ENCODE measurements around the gene RAB7A. TPM values are rescaled to one million over a fixed set of nuclear protein-coding genes. Genes with fewer than 3 reads are reported as not detected.
A peak's percentile ranks its signal among the peaks of the same experiment; 100 is the strongest.

RAB7A gene
- total RNA-seq, 1 experiment from 2014 or later, result 233 TPM

DNA sequence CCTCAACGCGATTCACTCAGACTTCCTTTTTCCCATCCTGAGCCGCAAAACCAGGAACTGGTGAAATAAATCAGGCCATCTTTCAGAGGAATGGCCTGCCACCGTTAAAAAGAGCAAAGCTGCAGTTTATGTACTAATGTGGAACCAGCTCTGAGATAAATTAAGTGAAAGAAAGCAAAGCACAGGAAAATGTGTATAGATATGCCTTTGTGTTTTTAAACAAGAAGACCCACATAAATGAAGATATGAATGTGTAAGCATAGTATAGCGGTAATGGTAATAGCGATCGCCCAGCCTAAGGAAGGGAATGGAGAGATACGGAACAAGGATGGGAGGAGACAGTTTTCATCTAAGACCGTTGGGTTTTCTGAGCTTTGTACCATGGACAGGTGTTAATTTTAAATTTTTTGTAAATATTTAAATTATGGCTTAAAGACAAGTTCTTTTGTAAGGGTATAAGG lies 44.6 kb upstream of the RAB7A start:
- H2AFZ ChIP-seq (ENCODE audit: low read depth, low read length, poor library complexity, severe bottlenecking), result no peak overlapping the region
- H3K9me3 ChIP-seq (ENCODE audit: control insufficient read depth in 1 of 2, insufficient read depth in 1 of 2, low read depth in 1 of 2, low read length in 2 of 2), result no peaks in the 10 kb centered on the region
- BruUV-seq (replicated peaks), result no TSS peak
- DNase-seq (ENCODE audit: low read depth, low spot score) (no peak), ATAC-seq (no peak)
- peaks cover 13 to 33% of the 10 kb centered on the region in 2 experiments; a peak in 3 of 4 replicates for H3K4me1 ChIP-seq (ENCODE audit: control insufficient read depth in 1 of 2, insufficient read depth in 2 of 2, low read length in 2 of 2)
- H3K4me2 ChIP-seq (ENCODE audit: low read length), result peak overlapping the region; percentile 81
- no peaks in the 10 kb centered on the region for H4K20me1 ChIP-seq (ENCODE audit: insufficient read depth)
- H3K9ac ChIP-seq (ENCODE audit: low read length), result peak overlapping the region; percentile 76
- no peaks in the 10 kb centered on the region for H3K9me2 ChIP-seq (ENCODE audit: insufficient read depth)
- POLR2A ChIA-PET, result interaction anchor here (1.1 kb wide), 1 partner anchor 10 kb away, joined by 3 read pairs; no protein-coding TSS in a partner anchor
- intact Hi-C loops (cut with micrococcal nuclease), result loop anchor here (2.0 to 5.0 kb wide), 3 partner anchors 31 to 105 kb away; partner anchors contain the start of genes RAB7A and RPN1
- TF ChIP-seq SRF (IDR thresholded peaks at IDR 0.05; ENCODE audit: low read depth) (no peak), SIN3A (IDR thresholded peaks at IDR 0.05; ENCODE audit: low read depth) (no peak), TCF7L2 (IDR thresholded peaks at IDR 0.05; ENCODE audit: borderline replicate concordance, extremely low read depth, insufficient read depth, insufficient read length) (no peak), POLR2A (IDR thresholded peaks at IDR 0.05; ENCODE audit: borderline replicate concordance, extremely low read depth, insufficient read depth, insufficient read length) (no peak)
- TF ChIP-seq, protein P1, sequence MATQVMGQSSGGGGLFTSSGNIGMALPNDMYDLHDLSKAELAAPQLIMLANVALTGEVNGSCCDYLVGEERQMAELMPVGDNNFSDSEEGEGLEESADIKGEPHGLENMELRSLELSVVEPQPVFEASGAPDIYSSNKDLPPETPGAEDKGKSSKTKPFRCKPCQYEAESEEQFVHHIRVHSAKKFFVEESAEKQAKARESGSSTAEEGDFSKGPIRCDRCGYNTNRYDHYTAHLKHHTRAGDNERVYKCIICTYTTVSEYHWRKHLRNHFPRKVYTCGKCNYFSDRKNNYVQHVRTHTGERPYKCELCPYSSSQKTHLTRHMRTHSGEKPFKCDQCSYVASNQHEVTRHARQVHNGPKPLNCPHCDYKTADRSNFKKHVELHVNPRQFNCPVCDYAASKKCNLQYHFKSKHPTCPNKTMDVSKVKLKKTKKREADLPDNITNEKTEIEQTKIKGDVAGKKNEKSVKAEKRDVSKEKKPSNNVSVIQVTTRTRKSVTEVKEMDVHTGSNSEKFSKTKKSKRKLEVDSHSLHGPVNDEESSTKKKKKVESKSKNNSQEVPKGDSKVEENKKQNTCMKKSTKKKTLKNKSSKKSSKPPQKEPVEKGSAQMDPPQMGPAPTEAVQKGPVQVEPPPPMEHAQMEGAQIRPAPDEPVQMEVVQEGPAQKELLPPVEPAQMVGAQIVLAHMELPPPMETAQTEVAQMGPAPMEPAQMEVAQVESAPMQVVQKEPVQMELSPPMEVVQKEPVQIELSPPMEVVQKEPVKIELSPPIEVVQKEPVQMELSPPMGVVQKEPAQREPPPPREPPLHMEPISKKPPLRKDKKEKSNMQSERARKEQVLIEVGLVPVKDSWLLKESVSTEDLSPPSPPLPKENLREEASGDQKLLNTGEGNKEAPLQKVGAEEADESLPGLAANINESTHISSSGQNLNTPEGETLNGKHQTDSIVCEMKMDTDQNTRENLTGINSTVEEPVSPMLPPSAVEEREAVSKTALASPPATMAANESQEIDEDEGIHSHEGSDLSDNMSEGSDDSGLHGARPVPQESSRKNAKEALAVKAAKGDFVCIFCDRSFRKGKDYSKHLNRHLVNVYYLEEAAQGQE (IDR thresholded peaks at IDR 0.05; ENCODE audit: low read depth), result no peak
- CTCF ChIA-PET, result interaction anchor here (1.3 to 2.3 kb wide), 7 partner anchors 10 to 164 kb away, joined by 4 to 30 read pairs (median 6); no protein-coding TSS in a partner anchor
- RAD21 ChIA-PET (ENCODE audit: low non-redundant PET in 1 of 2, low total read pairs in 2 of 2, uncharacterized antibody in 2 of 2, unreplicated experiment in 2 of 2), result no interaction called here
- H3K4me3 ChIP-seq (replicated peaks in 1 of 2; ENCODE audit: low read depth in 1 of 2, low read length in 2 of 2), result peak overlapping the region; percentile 60 to 73
- H3K27me3 ChIP-seq (ENCODE audit: insufficient read depth, low read length), result no peaks in the 10 kb centered on the region
- no peaks in the 10 kb centered on the region for H3K79me2 ChIP-seq (ENCODE audit: insufficient read depth, low read length)
- H3K27ac ChIP-seq (ENCODE audit: low read depth, low read length), result peak overlapping the region; percentile 90
- no peaks in the 10 kb centered on the region for H3K36me3 ChIP-seq (ENCODE audit: control insufficient read depth in 1 of 2, insufficient read depth in 2 of 2, low read length in 2 of 2)

Data from HCT116 (cell line).